ENCODE results near the gene SFMBT2. TPM values are rescaled to one million over a fixed set of nuclear protein-coding genes. Genes with fewer than 3 reads are reported as not detected.

The SFMBT2 gene
- total and polyA plus RNA-seq, 8 donors, result 4.1 to 12.6 (median 5.2) TPM

DNA sequence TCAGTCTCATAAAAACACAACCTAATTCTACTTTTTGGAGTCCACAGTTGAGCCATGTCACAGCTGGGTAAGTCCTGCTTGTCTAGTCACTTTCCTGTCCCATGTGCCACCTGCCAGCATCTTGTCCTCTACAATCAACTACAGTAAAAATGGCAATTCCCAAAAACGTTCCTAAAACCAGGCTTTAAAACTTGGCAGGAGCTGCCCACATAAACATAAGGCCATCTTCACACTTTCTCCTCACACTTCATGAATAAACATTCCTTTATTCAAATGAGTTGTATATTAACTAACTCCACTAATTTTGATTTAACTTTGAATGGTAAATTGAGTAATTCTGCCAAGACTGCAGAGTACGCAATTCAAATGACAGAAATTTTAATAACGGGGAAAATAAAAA, 49.5 kb downstream of the SFMBT2 start:
- TF ChIP-seq, protein P1, sequence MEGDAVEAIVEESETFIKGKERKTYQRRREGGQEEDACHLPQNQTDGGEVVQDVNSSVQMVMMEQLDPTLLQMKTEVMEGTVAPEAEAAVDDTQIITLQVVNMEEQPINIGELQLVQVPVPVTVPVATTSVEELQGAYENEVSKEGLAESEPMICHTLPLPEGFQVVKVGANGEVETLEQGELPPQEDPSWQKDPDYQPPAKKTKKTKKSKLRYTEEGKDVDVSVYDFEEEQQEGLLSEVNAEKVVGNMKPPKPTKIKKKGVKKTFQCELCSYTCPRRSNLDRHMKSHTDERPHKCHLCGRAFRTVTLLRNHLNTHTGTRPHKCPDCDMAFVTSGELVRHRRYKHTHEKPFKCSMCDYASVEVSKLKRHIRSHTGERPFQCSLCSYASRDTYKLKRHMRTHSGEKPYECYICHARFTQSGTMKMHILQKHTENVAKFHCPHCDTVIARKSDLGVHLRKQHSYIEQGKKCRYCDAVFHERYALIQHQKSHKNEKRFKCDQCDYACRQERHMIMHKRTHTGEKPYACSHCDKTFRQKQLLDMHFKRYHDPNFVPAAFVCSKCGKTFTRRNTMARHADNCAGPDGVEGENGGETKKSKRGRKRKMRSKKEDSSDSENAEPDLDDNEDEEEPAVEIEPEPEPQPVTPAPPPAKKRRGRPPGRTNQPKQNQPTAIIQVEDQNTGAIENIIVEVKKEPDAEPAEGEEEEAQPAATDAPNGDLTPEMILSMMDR (IDR thresholded peaks at IDR 0.05), result no peak
- DNase-seq, result no peak
- ATAC-seq, result no peak
- Histone ChIP-seq H3K27me3 (no peaks in the 10 kb centered on the region), H3K27ac (no peak overlapping the region), H3K4me1 (no peaks in the 10 kb centered on the region), H3K4me3 (no peak overlapping the region), H3K36me3 (peaks cover 0 to 23% of the 10 kb centered on the region in 2 donors), H3K9me3 (peaks cover 0 to 5% of the 10 kb centered on the region in 2 donors)
- intact Hi-C loops (cut with DNase I), result no loop called here

DNA sequence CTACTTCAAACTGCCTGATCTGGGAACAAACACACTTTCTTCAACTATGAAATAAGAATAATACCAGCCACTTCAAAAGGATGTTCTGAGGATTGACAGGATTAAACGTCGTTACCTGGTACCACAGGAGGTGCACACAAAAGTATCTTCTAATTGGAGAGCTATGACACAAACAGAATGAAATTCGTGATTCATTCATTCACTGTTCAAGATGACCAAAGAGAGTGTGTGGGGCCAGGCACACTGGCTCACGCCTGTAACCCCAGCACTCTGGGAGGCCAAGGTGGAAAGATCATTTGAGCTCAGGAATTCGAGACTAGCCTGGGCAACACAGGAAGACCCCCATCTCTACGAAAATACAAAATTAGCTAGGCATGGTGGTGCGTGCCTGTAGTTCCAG, 50.9 kb downstream of the SFMBT2 start:
- Histone ChIP-seq H3K27me3 (no peaks in the 10 kb centered on the region), H3K9me3 (peaks cover 0 to 5% of the 10 kb centered on the region in 2 donors), H3K4me1 (no peaks in the 10 kb centered on the region), H3K4me3 (no peak overlapping the region), H3K27ac (no peak overlapping the region), H3K36me3 (peaks cover 0 to 11% of the 10 kb centered on the region in 2 donors)
- DNase-seq (no peak), ATAC-seq (no peak)
- TF ChIP-seq, protein P1 (IDR thresholded peaks at IDR 0.05), result no peak
- intact Hi-C loops (cut with DNase I), result no loop called here

DNA sequence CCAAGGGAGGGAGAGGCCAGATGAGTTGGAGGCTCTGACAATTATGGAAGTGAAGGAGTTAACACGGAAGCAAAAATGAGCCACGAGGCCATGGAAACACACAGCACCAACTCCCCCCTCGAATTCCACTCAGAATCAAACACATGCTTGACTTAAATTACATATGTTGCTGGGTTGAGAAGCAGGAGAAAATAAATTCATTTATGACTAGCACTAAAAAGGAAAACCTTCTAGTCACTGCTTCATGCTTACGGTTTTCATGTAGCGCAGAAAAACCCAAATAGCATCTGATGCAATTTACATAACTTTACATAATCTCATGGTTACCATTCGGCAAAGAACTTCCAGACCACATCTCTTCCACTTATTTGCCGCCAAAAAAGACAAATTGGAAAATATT, 51.5 kb downstream of the SFMBT2 start:
- Histone ChIP-seq H3K36me3 (peaks cover 0 to 5% of the 10 kb centered on the region in 2 donors), H3K27me3 (no peaks in the 10 kb centered on the region), H3K4me1 (no peaks in the 10 kb centered on the region), H3K4me3 (no peak overlapping the region), H3K27ac (no peak overlapping the region), H3K9me3 (peaks cover 0 to 5% of the 10 kb centered on the region in 2 donors)
- TF ChIP-seq, protein P1 (IDR thresholded peaks at IDR 0.05), result no peak
- DNase-seq (no peak), ATAC-seq (no peak)
- intact Hi-C loops (cut with DNase I), result no loop called here

DNA sequence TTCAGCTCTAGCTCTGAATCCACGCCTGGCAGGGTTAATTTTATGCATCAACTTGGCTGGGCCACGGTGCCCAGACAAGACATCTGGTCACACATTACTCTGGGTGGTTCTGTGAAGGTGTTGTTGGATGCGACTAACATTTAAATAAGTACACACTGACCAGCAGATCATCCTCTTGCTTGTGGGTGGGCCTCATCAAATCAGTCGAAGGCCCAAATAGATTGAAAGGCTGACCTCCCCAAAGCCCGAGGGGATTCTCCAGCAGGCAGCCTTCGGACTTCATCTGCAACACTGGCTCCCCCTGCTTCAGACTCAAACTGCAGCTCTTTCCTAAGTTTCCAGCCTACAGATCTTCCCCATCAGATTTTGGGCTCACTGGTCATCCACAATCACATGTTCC, 53.6 kb downstream of the SFMBT2 start:
- intact Hi-C loops (cut with DNase I), result no loop called here
- H3K4me1 ChIP-seq, result no peaks in the 10 kb centered on the region
- no peaks in the 10 kb centered on the region for H3K27me3 ChIP-seq
- ATAC-seq, result no peak
- H3K9me3 ChIP-seq, result peaks cover 0 to 5% of the 10 kb centered on the region in 2 donors
- TF ChIP-seq, protein P1 (IDR thresholded peaks at IDR 0.05), result no peak
- H3K4me3 ChIP-seq, result no peak overlapping the region
- DNase-seq, result no peak
- peaks cover 0 to 4% of the 10 kb centered on the region in 2 donors for H3K36me3 ChIP-seq
- no peak overlapping the region for H3K27ac ChIP-seq

DNA sequence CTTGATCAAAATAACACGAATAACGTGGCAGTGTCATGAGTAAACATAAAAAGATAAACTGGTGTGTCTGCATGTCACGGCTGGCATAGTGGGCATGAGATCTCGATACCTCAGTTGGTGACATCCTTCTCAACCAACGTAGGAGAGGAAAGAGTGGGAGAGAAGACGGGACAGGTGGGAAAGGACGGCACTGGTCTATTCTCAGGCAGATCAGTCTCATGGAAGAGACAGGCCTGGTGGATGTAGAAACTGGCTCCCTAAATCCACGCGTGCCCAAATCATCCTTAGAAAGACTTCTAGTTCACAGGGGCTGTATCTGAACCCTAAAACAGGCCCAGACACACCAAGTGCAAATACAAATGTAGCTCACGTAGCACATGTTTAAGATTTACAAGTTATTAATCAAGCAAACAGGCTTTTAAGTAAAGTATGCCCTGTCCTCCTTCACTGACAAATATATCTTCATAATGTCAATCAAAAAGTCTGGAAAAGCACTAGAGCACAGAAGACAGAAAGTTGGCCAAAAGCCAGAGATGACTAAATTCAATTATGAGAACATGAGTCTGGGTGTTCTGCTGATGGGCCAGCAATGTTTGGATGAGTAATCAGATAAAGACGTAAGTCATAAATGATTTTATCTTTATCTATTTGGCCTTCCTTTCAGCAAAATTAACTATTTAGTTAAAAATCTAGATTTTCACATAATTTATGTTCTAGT, 56.3 kb downstream of the SFMBT2 start:
- Histone ChIP-seq H3K4me1 (no peaks in the 10 kb centered on the region), H3K4me3 (no peak overlapping the region), H3K27ac (no peak overlapping the region), H3K27me3 (no peaks in the 10 kb centered on the region), H3K9me3 (no peaks in the 10 kb centered on the region), H3K36me3 (no peaks in the 10 kb centered on the region)
- ATAC-seq (no peak), DNase-seq (no peak)
- TF ChIP-seq, protein P1 (IDR thresholded peaks at IDR 0.05), result no peak
- intact Hi-C loops (cut with DNase I), result no loop called here

Measured in left lung (tissue), 10 donors.